HepG2 (cell line): ENCODE measurements around the gene OR6C74. TPM values are rescaled to one million over a fixed set of nuclear protein-coding genes. Genes with fewer than 3 reads are reported as not detected.

ENCODE experiments used
- ATAC-seq: fragments of 200-7000 bp; cut with Tn5 transposase; 3 replicates; pipeline ENCODE4 v1.9.1; 2020; ENCODE audit warnings: mild to moderate bottlenecking, moderate library complexity
- BruUV-seq: library from RNA; stranded (reverse); fragments of 400-500 nt; replicated peaks from 2 replicates; lab custom pipeline; 2021; lab: Mats Ljungman, UMichigan
- CTCF ChIA-PET: fragments of 300-600 bp; formaldehyde crosslinking; extraction: SDS; loops from one replicate; lab custom pipeline; 2021; ENCODE audit warnings: low total read pairs, inconsistent platforms, low intra/inter-chr PET ratio; lab: Yijun Ruan, JAX
- POLR2A ChIA-PET: fragments of 350-600 bp; sonication (Branson Sonifier 250); formaldehyde crosslinking; loops from one replicate; lab custom pipeline; 2020; ENCODE audit warnings: antibody characterized with exemption, inconsistent platforms; lab: Yijun Ruan, JAX
- DNase-seq: peaks from one replicate; pipeline ENCODE4 v3.0.0-alpha.2; 2015; ENCODE audit warnings: low spot score
- FAIRE-seq: peaks from 3 replicates; lab custom pipeline; 2011; peaks lifted over from hg19 to GRCh38; lab: Jason Lieb, UNC
- H2AFZ ChIP-seq: one replicate; pipeline ENCODE4 v1.6.1; 2011; ENCODE audit warnings: low read length, inconsistent platforms
- H3K27ac ChIP-seq: fragments of 300-600 bp; 3 replicates; pipeline ENCODE4 v1.8.0; 2011; ENCODE audit warnings: mixed run types, mild to moderate bottlenecking, mixed read lengths, low read length, inconsistent platforms; ENCODE audit not compliant: insufficient read depth; ENCODE audit errors: extremely low read length
- H3K27me3 ChIP-seq, 2 experiments: fragments of 200-600 bp in 1 of 2; 2 replicates in 1 of 2; 3 replicates in 1 of 2; pipeline versions ENCODE4 v1.6.0 to v1.8.0; 2011; ENCODE audit warnings: low read length in 2 of 2, mild to moderate bottlenecking in 2 of 2, moderate library complexity in 2 of 2, inconsistent platforms in 1 of 2; ENCODE audit not compliant: insufficient read depth in 2 of 2, control insufficient read depth in 1 of 2
- H3K36me3 ChIP-seq, 2 experiments: fragments of 200-600 bp in 1 of 2; replicated peaks in 1 of 2; 2 replicates in 1 of 2; 3 replicates in 1 of 2; pipeline versions ENCODE4 v1.5.1 to v1.8.0; 2011; ENCODE audit warnings: low read length in 2 of 2, inconsistent platforms in 1 of 2; ENCODE audit not compliant: insufficient read depth in 2 of 2, control insufficient read depth in 1 of 2
- H3K4me1 ChIP-seq: 2 replicates; pipeline ENCODE4 v1.5.1; 2012; ENCODE audit warnings: low read length, inconsistent platforms; ENCODE audit not compliant: insufficient read depth
- H3K4me2 ChIP-seq: 2 replicates; pipeline ENCODE4 v1.6.0; 2011; ENCODE audit warnings: low read depth, low read length, inconsistent platforms
- H3K4me3 ChIP-seq, 3 experiments: fragments of 200-600 bp in 1 of 3; sonication (generic), shearing (Covaris generic) in 1 of 3; replicated peaks in 1 of 3; 2 replicates each; pipeline ENCODE4 v1.5.1; 2011 to 2016; ENCODE audit warnings: low read length in 3 of 3, inconsistent platforms in 2 of 3, low read depth in 2 of 3, mild to moderate bottlenecking in 2 of 3, control low read depth in 1 of 3, mixed read lengths in 1 of 3; ENCODE audit not compliant: insufficient read depth in 1 of 3
- H3K79me2 ChIP-seq: one replicate; pipeline ENCODE4 v1.6.1; 2011; ENCODE audit warnings: low read length, inconsistent platforms; ENCODE audit not compliant: insufficient read depth
- H3K9ac ChIP-seq: 2 replicates; pipeline ENCODE4 v1.6.0; 2011; ENCODE audit warnings: mild to moderate bottlenecking, low read depth, low read length, inconsistent platforms; ENCODE audit not compliant: insufficient read depth
- H3K9me3 ChIP-seq: 2 replicates; pipeline ENCODE4 v1.5.1; 2012; ENCODE audit warnings: mild to moderate bottlenecking, low read length
- H4K20me1 ChIP-seq: 2 replicates; pipeline ENCODE4 v1.6.0; 2011; ENCODE audit warnings: inconsistent platforms, mild to moderate bottlenecking, low read length, moderate library complexity; ENCODE audit not compliant: insufficient read depth
- ETV6 ChIP-seq: sonication (generic); formaldehyde crosslinking; conservative IDR thresholded peaks from 2 replicates; pipeline ENCODE4 v1.4.0; 2020; ENCODE audit warnings: missing genetic modification reagents
- GATA4 ChIP-seq: sonication (generic); IDR thresholded peaks from 2 replicates; pipeline ENCODE4 v1.6.1; 2016; ENCODE audit warnings: antibody characterized with exemption, low read depth, borderline replicate concordance
- HNRNPLL ChIP-seq: fragments of 200-400 bp; formaldehyde crosslinking; IDR thresholded peaks from 2 replicates; pipeline ENCODE4 v1.6.1; 2017; ENCODE audit warnings: mild to moderate bottlenecking, low read depth, low read length; ENCODE audit not compliant: poor library complexity, severe bottlenecking
- MLXIP ChIP-seq: sonication (generic); formaldehyde crosslinking; IDR thresholded peaks from 2 replicates; pipeline ENCODE4 v1.9.0; 2021; ENCODE audit warnings: missing genetic modification reagents, borderline replicate concordance
- MTA1 ChIP-seq: sonication (generic); formaldehyde crosslinking; IDR thresholded peaks from 2 replicates; pipeline ENCODE4 v1.4.0; 2020; ENCODE audit warnings: missing genetic modification reagents, mild to moderate bottlenecking, borderline replicate concordance
- ONECUT2 ChIP-seq: sonication (generic); formaldehyde crosslinking; IDR thresholded peaks from 2 replicates; pipeline ENCODE4 v1.4.0; 2020; ENCODE audit warnings: missing genetic modification reagents
- PRDM4 ChIP-seq: sonication (generic); formaldehyde crosslinking; IDR thresholded peaks from 2 replicates; pipeline ENCODE4 v1.9.0; 2021; ENCODE audit warnings: missing genetic modification reagents, borderline replicate concordance
- SALL2 ChIP-seq: sonication (generic); formaldehyde crosslinking; IDR thresholded peaks from 2 replicates; pipeline ENCODE4 v1.8.1; 2023; ENCODE audit warnings: mild to moderate bottlenecking, missing genetic modification reagents, inconsistent platforms
- SNAI1 ChIP-seq: sonication (generic); formaldehyde crosslinking; IDR thresholded peaks from 2 replicates; pipeline ENCODE4 v1.5.0; 2020; ENCODE audit warnings: mild to moderate bottlenecking, missing genetic modification reagents, borderline replicate concordance
- SNAPC5 ChIP-seq: sonication (generic); formaldehyde crosslinking; IDR thresholded peaks from 2 replicates; pipeline ENCODE4 v1.8.1; 2023; ENCODE audit warnings: mild to moderate bottlenecking, missing genetic modification reagents, borderline replicate concordance
- TBX3 ChIP-seq: fragments of 450-650 bp; IDR thresholded peaks from 2 replicates; pipeline ENCODE4 v1.6.1; 2017; ENCODE audit warnings: antibody characterized with exemption, mild to moderate bottlenecking, inconsistent platforms, borderline replicate concordance
- TFE3 ChIP-seq: IDR thresholded peaks from 2 replicates; pipeline ENCODE4 v1.6.1; 2016
- ZBTB7A ChIP-seq: sonication (generic); formaldehyde crosslinking; IDR thresholded peaks from 2 replicates; pipeline ENCODE4 v1.8.0; 2022; ENCODE audit warnings: mild to moderate bottlenecking, missing genetic modification reagents
- ZFP91 ChIP-seq: sonication (generic); formaldehyde crosslinking; IDR thresholded peaks from 2 replicates; pipeline ENCODE4 v1.9.0; 2022; ENCODE audit warnings: missing genetic modification reagents, mild to moderate bottlenecking, borderline replicate concordance
- ZNF839 ChIP-seq: sonication (generic); formaldehyde crosslinking; IDR thresholded peaks from 2 replicates; pipeline ENCODE4 v1.4.0; 2020; ENCODE audit warnings: missing genetic modification reagents, mild to moderate bottlenecking, borderline replicate concordance
- ZNF878 ChIP-seq: sonication (generic); formaldehyde crosslinking; IDR thresholded peaks from 2 replicates; pipeline ENCODE4 v1.8.1; 2023; ENCODE audit warnings: mild to moderate bottlenecking, missing genetic modification reagents, moderate library complexity
- WGBS: methylation state at CpG from one replicate; pipeline ENCODE4 v1.1.6; 2017; ENCODE audit warnings: low lambda C conversion rate; 5-methylcytosine and 5-hydroxymethylcytosine counted together
- in situ Hi-C: cut with HindIII; loops from 2 replicates; pipeline ENCODE4 v1.10.0; 2017; ENCODE audit warnings: low pct_unique_long_range_greater_than_20kb; ENCODE audit not compliant: extremely low pct_ligation_motif_present
- intact Hi-C: fragments of 100-400 bp; cut with micrococcal nuclease; formaldehyde crosslinking; loops from one replicate; pipeline ENCODE4 v1.10.0; 2022; ENCODE audit not compliant: unreplicated experiment
- polyA plus RNA-seq, 8 experiments: library from polyadenylated mRNA; depleted of rRNA in 3 of 8; stranded (reverse) in 7 of 8; unstranded in 1 of 8; fragments of >200 nt; fragmentation: Illumina TruSeq in 4 of 8; extraction: Trizol in 4 of 8; gene quantifications; 2 replicates each; pipeline versions ENCODE4 v1.2.1 to v1.2.3, GENCODE V29; 2011 to 2016; ENCODE audit warnings: low read depth in 4 of 8, missing spikeins in 1 of 8, mixed read lengths in 1 of 8; ENCODE audit not compliant: insufficient read depth in 1 of 8
- total RNA-seq, 5 experiments: library from RNA; depleted of rRNA; stranded (reverse); fragments of >200 nt; fragmentation: Illumina TruSeq; extraction: Trizol; gene quantifications; 2 replicates each; pipeline ENCODE4 v1.2.3, GENCODE V29; 2016; ENCODE audit warnings: low read depth in 1 of 5

OR6C74 gene
- total and polyA plus RNA-seq, 2 of the 13 experiments (the other 11 are each of a cell fraction or from before 2014, with no cell fraction given), result not detected

GRCh38 chr12:55246159-55246558 lies 1.8 kb downstream of the OR6C74 start:
- intact Hi-C loops, result no loop called here
- Histone ChIP-seq H3K9me3 (no peaks in the 10 kb centered on the region), H3K4me2 (no peak overlapping the region), H3K79me2 (no peaks in the 10 kb centered on the region), H3K27ac (no peak overlapping the region), H4K20me1 (no peaks in the 10 kb centered on the region), H3K4me1 (no peaks in the 10 kb centered on the region), H2AFZ (no peak overlapping the region), H3K27me3 (no peaks in the 10 kb centered on the region; a peak in 1 of 5 replicates), H3K4me3 (no peak overlapping the region), H3K36me3 (no peaks in the 10 kb centered on the region), H3K9ac (no peak overlapping the region)
- no TSS peak for BruUV-seq
- POLR2A ChIA-PET, result no interaction called here
- in situ Hi-C loops, result no loop called here
- no peak for ATAC-seq
- FAIRE-seq, result no peak
- DNase-seq, result no peak
- CTCF ChIA-PET, result no interaction called here
- 0% methylated on average over 1 of the region's 1 CpG for WGBS
- no peak for TF ChIP-seq ONECUT2 (CRISPR knock-in tag)
- no peak for TF ChIP-seq PRDM4
- no peak for TF ChIP-seq SNAPC5 (CRISPR knock-in tag)
- no peak for TF ChIP-seq ETV6 (CRISPR knock-in tag)
- TF ChIP-seq GATA4, result no peak
- no peak for TF ChIP-seq ZNF878 (CRISPR knock-in tag)
- TF ChIP-seq TBX3, result no peak
- TF ChIP-seq ZBTB7A (CRISPR knock-in tag), result no peak
- TF ChIP-seq ZNF839, result no peak
- TF ChIP-seq TFE3 (CRISPR knock-in tag), result no peak
- no peak for TF ChIP-seq ZFP91 (CRISPR knock-in tag)
- no peak for TF ChIP-seq HNRNPLL
- no peak for TF ChIP-seq MLXIP (CRISPR knock-in tag)
- TF ChIP-seq SNAI1 (CRISPR knock-in tag), result no peak
- TF ChIP-seq SALL2 (CRISPR knock-in tag), result no peak
- no peak for TF ChIP-seq MTA1 (CRISPR knock-in tag)
